Choroid plexus epithelial cell (primary cell): ENCODE measurements around the gene GSTCD.
"Not testable (repeated sequence)": the region's sequence is repeated elsewhere in the genome, so short reads cannot be mapped to it uniquely, and the experiment has no call there.

Experiments
- DNase-seq: peaks from one replicate; pipeline ENCODE4 v3.0.0-alpha.2; 2010; ENCODE audit warnings: low read depth
- H3K4me3 ChIP-seq: 2 replicates; pipeline ENCODE4 v1.5.1; 2011; ENCODE audit warnings: low read depth, mild to moderate bottlenecking, control low read depth, low read length, moderate library complexity
- TF ChIP-seq, protein P1 (sequence below): conservative IDR thresholded peaks from 2 replicates; pipeline ENCODE4 v1.5.1; 2011; ENCODE audit warnings: low read depth, mild to moderate bottlenecking, control low read depth, inconsistent platforms, low read length, moderate library complexity

GSTCD gene

DNA sequence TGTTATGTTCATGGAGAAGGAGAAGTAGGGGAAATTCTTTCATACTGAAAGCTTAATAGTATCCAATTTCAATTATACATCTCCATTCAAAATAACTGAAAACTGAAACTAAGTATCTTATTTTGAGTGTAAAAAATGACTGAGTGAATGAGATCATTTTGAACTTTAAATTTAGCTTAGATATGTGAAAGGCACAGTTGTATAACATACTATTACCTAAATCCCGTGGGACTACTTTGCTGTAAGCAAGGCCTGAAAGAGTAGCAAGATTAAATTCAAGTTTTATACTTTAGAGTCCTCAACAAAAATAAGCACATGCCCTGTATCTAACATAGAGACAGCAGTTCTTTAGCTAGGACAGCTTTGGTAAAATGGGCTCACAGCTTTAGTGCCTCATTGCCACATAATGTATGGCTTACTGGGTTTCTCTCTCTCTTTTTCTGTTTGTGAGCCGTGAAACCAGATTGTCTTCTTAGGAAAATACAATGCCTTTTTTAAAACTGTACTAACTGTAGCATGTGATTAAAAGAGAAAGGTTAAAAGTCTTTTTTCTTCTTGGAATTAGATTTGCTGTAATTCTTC lies 43.2 kb downstream of the GSTCD start:
- TF ChIP-seq, protein P1, sequence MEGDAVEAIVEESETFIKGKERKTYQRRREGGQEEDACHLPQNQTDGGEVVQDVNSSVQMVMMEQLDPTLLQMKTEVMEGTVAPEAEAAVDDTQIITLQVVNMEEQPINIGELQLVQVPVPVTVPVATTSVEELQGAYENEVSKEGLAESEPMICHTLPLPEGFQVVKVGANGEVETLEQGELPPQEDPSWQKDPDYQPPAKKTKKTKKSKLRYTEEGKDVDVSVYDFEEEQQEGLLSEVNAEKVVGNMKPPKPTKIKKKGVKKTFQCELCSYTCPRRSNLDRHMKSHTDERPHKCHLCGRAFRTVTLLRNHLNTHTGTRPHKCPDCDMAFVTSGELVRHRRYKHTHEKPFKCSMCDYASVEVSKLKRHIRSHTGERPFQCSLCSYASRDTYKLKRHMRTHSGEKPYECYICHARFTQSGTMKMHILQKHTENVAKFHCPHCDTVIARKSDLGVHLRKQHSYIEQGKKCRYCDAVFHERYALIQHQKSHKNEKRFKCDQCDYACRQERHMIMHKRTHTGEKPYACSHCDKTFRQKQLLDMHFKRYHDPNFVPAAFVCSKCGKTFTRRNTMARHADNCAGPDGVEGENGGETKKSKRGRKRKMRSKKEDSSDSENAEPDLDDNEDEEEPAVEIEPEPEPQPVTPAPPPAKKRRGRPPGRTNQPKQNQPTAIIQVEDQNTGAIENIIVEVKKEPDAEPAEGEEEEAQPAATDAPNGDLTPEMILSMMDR: no peak
- H3K4me3 ChIP-seq: no peak overlapping the region
- DNase-seq: no peak

DNA sequence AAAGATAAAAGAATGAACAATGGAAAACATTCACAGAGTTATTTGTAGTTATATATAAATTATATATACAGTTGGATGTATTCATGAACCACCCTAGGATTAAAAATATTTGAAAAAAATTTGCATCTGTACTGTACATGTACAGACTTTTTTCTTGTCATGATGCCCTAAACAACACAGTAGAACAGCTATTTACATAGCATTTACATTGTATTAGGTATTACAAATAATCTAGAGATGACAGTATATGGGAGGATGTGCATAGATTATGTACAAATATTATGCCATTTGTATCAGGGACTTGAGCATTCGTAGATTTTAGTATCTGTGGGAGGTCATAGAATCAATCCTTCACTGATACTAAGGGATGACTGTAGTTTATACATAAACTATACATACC lies 44.8 kb downstream of the GSTCD start:
- TF ChIP-seq, protein P1: no peak
- no peak overlapping the region for H3K4me3 ChIP-seq
- no peak for DNase-seq

DNA sequence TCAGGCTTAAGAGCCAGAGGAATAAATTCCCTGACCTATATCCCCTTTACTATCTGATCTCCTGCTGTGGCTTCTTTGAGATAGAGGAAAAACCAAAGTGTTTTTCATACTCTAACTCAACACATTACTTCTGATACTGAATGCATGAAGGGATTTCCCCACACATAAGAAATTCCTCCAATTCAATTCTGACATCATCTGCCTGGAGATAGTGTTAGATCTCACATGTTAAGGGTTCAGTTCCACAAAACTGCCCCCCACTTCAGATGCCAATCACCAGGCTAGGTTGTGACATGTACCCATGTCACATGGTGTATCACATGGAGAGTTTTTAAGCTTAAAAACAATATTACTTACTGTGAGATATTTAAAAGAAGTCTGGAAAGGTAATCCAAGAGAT lies 46.8 kb downstream of the GSTCD start:
- DNase-seq: peak; percentile 34
- no peak overlapping the region for H3K4me3 ChIP-seq
- TF ChIP-seq, protein P1: no peak

DNA sequence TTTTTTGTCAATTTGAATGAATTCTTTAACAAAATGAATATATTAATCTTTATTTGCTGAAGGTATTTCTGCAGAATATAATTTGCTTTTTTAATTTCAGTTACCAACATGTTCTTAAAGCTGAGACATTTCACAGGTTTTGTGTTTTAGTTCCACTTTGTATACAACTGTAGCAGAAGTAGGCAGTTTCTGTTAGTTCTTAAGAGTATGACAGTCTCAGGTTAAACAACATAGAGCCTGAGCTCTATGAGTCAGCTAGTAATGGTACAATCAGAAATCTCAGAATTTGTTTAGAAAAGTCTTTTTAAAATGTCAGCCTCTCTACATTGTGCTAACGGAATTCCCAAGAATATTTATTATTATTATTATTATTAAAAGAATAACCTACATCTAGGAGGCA lies 50.4 kb downstream of the GSTCD start:
- TF ChIP-seq, protein P1: no peak
- peak; percentile 8 for DNase-seq
- H3K4me3 ChIP-seq: no peak overlapping the region

DNA sequence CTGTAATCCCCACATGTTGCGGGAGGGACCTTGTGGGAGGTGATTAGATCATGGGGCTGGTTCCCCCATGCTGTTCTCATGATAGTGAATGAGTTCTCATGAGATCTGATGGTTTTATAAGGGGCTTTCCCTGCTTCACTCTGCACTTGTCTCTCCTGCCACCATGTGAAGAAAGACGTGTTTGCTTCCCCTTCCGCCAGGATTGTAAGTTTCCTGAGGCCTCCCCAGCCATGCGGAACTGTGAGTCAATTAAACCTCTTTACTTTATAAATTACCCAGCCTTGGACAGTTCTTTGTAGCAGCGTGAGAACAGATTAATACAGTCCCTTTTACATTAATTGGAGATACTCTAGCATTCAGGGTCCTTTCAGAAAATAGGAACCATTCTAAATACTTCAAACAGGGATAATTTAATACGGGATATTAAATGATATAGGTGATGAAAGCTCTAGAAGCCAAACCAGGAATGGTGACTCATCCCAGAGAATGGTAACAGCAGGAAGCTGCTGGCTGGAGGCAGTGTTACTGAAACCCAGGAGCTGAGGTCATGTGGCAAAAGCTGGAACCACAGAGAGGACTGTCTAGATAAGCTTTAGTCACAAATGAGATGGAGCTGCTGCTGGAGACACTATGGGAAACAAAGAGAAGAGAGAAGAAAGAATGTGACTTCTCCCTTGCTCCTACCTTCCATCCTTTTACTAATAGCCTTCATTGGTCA lies 57.3 kb downstream of the GSTCD start:
- DNase-seq: peak; percentile 93
- TF ChIP-seq, protein P1: no peak
- no peak overlapping the region for H3K4me3 ChIP-seq

DNA sequence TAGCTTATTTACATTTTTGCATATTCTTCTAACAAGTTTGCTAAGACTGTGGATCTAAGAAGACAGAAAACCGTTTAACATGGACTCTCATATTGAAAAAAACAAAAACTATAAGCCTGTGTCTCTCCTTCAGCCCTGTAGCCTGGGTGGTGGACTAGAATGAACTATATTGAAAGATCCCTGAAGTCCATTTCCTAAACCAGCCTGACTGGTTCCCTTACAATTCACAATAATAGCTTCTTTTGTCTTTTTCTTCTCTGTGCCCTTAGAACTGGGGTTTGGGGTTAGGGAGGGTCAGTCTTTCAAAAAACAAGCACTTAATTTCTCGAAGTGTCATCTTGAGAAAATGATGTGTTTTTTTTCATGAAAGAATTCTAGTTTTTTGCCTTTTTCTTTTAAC lies 59.0 kb downstream of the GSTCD start:
- DNase-seq: no peak
- TF ChIP-seq, protein P1: no peak
- no peak overlapping the region for H3K4me3 ChIP-seq

DNA sequence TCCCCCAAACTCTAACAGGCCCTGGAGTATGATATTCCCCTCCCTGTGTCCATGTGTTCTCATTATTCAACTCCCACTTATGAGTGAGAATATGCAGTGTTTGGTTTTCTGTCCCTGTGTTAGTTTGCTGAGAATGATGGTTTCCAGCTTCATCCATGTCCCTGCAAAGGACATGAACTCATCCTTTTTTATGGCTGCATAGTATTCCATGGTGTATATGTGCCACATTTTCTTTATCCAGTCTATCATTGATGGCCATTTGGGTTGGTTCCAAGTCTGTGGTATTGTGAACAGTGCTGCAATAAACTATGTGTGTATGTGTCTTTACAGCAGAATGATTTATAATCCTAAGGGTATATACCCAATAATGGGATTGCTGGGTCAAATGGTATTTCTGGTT lies 61.9 kb downstream of the GSTCD start:
- DNase-seq, H3K4me3 ChIP-seq: not testable (repeated sequence)

DNA sequence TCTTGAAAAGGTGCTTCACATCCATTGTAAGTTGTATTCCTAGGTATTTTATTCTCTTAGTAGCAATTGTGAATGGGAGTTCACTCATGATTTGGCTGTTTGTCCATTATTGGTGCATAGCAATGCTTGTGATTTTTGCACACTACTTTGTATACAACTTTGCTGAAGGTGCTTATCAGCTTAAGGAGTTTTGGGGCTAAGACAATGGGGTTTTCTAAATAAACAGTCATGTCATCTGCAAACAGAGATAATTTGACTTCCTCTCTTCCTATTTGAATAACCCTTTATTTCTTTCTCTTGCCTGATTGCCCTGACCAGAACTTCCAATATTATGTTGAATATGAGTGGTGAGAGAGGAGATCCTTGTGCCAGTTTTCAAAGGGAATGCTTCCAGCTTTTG lies 63.5 kb downstream of the GSTCD start:
- H3K4me3 ChIP-seq, DNase-seq: not testable (repeated sequence)

DNA sequence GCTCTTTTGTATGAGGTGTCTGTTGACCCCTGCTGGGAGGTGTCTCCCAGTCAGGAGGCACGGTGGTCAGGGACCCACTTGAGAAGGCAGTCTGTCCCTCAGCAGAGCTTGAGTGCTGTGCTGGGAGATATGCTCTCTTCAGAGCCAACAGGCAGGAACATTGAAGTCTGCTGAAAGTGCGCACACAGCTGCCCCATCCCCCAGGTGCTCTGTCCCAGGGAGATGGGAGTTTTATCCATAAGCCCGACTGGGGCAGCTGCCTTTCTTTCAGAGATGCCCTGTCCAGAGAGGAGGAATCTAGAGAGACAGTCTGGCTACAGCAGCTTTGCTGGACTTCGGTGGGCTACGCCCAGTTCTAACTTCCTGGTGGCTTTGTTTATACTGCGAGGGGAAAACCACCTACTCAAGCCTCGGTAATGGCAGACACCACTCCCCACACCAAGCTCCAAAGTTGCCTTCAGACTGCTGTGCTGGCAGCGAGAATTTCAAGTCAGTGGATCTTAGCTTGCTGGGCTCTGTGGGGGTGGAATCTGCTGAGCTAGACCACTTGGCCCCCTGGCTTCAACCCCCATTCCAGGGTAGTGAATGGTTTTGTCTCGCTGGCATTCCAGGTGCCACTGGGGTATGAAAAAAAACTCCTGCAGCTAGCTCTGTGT lies 67.3 kb downstream of the GSTCD start:
- not testable (repeated sequence) for H3K4me3 ChIP-seq, DNase-seq
